Measurements from ENCODE around the gene STUB1. TPM values are rescaled to one million over a fixed set of nuclear protein-coding genes. Genes with fewer than 3 reads are reported as not detected.
"Not testable (repeated sequence)": the region's sequence is repeated elsewhere in the genome, so short reads cannot be mapped to it uniquely, and the experiment has no call there.

STUB1 gene
- total RNA-seq, 1 experiment from 2014 or later: 453 TPM

DNA sequence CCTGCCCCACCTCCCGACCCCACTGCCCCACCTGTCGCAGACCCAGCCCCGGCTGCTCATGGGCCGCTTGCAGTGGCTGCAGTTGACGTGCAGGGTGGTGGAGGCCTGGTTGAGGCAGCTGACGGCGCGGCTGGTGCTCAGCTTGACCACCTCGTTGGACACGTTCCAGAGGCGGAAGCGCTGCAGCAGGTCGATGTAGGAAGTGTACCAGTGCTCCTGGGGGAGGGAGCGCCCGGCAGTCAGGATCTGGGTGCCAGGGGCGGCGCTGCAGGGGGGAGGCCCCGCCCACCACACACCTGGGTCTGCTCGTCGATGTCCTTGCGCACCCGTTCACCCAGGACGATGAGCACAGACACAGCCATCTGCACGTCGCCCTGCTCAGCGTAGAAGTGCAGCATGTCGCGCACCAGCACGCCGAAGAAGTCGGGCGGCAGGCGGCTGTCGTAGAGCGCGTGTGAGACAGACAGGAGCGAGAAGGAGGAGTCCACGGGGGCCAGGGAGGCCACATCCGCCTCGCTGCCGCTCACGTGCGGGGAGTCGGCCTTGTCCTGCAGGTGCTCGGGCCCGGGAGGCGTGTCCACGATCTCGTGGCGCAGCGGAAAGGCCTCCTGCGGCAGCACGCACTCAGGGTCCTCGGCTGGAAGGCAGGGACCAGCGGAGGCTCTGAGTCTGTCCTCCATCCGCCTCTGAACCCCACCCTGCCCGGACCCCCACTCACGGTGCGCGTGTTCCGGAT is 4.9 kb downstream of the STUB1 start:
- DNase-seq (ENCODE audit: low read depth): no peak
- in situ Hi-C loops (cut with HindIII; ENCODE audit: low pct_unique_long_range_greater_than_20kb, low sequenced_read_pairs): no loop called here

DNA sequence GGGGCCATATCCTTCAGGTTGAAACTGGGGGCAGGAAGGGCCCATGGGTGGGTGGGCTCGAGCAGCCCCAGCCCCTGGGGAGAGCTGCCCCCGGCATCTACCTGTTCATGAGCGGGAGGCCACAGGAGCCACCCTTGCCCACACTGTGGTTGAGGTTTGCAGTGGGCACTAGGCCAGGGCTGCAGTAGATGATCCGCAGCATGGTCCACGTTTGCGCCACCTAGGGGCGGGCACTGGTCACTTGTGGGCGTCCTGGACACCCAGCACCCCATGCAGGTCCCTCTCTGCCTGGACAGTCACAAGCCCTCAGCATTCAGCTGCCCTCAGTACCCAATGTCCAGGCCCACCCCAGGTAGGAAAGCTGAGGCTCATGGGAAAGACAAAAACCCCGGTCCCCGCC is 5.8 kb downstream of the STUB1 start:
- in situ Hi-C loops (cut with HindIII; ENCODE audit: low pct_unique_long_range_greater_than_20kb, low sequenced_read_pairs): no loop called here
- DNase-seq (ENCODE audit: low read depth): peak; percentile 51

DNA sequence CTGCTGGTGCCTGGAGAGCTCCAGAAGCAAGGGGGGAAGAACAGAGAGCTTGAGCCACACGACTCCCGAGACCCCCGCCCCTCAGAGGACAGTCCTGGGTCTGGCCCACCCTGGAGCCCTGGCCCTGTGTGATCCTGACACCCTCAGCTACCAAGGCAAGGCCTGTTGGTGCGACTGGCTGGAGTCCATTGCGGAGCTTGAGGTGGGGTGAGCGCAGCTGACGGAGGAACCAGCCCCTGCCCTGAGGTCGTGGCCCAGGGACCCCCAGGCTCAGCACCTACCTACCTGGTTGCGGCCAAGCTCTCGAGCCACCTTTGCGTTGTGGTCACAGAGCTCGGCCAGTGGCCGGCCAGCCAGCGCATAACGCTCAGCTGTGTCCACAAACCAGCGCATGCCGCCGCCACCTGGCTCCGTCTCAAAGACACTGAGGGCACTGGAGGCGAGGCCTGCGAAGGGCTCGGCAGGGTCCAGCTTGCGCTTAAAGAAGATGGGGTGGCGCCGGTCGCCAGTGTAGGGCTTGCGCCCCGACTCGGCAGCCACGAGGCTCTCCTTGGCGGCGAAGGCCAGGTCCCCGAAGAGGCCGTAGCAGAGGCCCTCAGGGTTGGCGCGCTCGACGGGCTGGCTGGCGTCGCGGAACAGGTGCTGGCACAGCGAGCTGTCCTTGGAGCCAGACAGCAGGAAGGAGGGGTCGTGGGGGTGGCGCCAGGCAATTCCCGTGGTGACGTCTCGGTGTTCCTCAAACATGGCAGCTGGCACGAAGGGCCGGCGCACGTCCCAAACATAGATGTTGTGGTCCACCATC is 6.5 kb downstream of the STUB1 start:
- in situ Hi-C loops (cut with HindIII; ENCODE audit: low pct_unique_long_range_greater_than_20kb, low sequenced_read_pairs): no loop called here
- no peak for DNase-seq (ENCODE audit: low read depth)

DNA sequence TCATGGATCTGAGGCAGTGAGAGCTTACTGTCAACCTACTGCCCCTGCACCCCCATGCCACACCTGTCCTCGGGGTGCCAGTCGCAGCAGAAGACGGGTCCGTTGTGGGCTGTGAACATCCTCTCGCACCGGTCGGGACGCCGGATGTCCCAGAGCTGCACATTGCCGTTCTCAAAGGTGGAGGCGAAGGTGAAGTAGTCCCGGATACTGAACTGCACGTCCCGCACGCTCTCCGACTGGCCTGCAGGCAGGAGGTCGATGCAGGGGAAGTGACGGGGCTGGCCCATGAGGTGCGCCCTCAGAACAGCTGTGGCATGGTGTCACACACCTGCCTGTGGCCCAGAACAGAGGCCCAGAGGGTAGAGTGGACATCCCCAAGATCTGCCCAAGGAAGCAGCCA is 7.3 kb downstream of the STUB1 start:
- DNase-seq (ENCODE audit: low read depth): no peak
- in situ Hi-C loops (cut with HindIII; ENCODE audit: low pct_unique_long_range_greater_than_20kb, low sequenced_read_pairs): no loop called here

DNA sequence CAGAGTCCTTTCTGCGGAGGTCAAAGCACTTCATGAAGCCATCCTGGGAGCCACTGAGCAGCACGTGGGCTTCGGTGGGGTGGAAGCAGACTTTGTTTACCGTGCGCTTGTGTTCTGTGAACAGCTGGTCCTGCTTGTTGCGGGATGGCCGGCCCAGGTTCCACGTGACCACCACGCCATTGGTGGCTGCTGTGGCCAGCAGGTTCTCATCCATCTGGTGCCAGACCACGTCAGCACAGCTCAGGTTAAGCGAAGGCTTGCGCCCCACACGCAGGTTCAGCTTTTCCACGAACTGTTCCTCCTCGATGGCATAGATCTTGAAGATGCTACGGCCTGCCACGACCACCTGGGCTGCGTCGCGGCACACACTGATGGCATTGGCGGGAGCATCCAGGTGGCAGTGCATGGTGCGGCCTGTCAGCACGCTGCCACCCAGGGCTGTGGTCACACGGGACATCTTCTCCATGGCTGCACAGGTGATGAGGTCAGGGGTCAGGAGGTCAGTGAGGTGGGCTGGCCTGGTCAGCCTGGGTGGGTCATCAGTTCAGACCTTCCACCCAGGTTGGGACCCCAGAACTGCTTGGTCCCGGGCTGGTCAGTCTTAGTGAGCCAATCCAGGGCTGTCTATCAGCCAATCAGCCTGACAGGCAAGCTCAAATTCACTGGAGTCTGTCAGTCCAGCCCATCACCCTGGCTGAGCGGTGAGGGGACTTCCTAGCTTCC is 9.1 kb downstream of the STUB1 start:
- in situ Hi-C loops (cut with HindIII; ENCODE audit: low pct_unique_long_range_greater_than_20kb, low sequenced_read_pairs): no loop called here
- no peak for DNase-seq (ENCODE audit: low read depth)

DNA sequence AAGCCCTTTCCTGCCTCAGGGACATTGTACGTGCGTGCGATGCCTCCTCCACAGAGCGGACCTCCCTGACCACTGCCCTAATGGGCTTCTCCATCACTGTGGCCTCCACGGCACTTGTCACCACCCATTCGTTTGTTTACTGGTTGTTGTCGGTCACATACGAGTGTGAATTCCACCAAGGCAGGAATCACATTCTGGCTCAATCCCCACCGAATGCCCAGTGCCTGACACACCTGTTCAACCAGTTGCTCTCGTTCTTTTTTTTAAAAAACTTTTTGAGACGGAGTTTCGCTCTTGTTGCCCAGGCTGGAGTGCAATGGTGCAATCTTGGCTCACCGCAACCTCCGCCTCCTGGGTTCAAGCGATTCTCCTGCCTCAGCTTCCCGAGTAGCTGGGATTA is 11.0 kb downstream of the STUB1 start:
- in situ Hi-C loops (cut with HindIII; ENCODE audit: low pct_unique_long_range_greater_than_20kb, low sequenced_read_pairs); DNase-seq (ENCODE audit: low read depth): not testable (repeated sequence)

DNA sequence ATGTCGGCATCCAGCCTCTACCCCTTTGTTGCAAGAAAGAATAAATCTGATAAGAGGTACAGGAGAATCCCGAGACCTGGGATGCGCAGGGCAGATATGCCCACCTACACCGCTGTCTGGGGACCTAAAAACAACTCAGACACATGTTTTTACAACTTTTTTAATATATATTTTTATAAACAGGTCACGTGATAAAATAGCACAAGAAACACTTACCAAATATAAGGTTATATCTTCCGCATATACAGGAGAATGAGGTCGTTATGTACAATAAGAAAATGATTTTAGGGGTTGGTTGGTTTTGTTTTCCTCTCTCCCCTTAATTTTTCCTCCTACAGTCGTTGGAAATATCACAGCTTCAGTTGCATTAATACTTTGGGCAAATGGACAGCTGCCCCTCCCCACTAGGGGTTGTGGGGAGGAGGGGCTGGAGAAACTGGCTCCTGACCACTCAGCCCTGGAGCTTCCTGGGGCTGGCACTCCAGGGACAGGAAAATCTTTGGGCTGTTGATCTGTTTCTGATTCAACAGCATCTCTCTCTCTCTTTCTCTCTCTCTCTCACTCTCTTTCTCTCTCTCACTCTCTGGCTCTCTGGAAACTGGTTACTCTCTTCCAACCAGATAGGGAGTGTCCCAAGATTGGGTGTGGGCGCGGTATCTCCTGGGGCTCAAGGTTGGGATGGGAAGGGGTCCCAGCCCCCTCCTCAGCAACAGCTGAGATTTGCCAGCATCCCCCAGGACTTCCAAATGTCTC is 12.3 kb downstream of the STUB1 start:
- in situ Hi-C loops (cut with HindIII; ENCODE audit: low pct_unique_long_range_greater_than_20kb, low sequenced_read_pairs): no loop called here
- no peak for DNase-seq (ENCODE audit: low read depth)

DNA sequence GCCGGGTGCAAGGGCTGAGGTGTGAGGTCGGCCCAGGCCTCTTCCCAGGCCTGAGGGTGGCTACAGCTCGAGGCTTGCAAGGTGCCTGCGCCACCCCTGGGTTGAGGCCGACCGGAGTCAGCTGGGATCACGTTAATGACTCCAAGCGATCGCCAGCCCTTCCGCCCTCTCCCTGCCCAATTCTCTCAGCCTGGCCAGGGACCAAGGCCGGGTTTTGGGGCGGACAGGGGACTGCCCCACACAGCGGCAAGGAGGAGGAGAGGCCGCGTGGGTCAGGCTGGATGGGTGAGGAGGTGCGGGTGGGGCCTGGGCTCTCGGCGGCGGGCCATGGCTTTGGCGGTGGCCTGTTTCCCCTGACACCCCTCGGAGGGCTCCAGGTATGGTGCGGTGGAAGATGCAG is 13.2 kb downstream of the STUB1 start:
- in situ Hi-C loops (cut with HindIII; ENCODE audit: low pct_unique_long_range_greater_than_20kb, low sequenced_read_pairs): no loop called here
- no peak for DNase-seq (ENCODE audit: low read depth)

DNA sequence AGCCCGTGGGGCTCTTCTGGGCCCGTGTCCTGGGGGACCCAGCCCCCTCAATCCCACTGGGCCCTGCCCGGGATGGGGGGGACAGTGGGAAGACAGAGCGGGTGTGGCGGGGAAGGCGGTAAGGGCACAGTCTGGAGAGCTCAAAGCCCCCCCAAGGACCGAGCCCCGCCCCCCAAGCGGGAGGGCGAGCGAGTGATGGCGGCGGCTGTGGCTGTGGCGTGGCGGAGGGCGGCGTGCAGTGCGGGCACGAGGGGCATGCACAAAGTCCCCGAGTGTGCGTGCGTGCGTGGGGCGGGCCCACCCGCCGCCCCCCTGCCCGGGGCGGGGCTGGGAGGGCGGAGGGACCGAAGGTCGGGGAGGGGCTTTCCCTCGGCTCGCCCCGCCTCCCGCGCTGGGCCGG is 13.6 kb downstream of the STUB1 start:
- in situ Hi-C loops (cut with HindIII; ENCODE audit: low pct_unique_long_range_greater_than_20kb, low sequenced_read_pairs): no loop called here
- DNase-seq (ENCODE audit: low read depth): no peak

DNA sequence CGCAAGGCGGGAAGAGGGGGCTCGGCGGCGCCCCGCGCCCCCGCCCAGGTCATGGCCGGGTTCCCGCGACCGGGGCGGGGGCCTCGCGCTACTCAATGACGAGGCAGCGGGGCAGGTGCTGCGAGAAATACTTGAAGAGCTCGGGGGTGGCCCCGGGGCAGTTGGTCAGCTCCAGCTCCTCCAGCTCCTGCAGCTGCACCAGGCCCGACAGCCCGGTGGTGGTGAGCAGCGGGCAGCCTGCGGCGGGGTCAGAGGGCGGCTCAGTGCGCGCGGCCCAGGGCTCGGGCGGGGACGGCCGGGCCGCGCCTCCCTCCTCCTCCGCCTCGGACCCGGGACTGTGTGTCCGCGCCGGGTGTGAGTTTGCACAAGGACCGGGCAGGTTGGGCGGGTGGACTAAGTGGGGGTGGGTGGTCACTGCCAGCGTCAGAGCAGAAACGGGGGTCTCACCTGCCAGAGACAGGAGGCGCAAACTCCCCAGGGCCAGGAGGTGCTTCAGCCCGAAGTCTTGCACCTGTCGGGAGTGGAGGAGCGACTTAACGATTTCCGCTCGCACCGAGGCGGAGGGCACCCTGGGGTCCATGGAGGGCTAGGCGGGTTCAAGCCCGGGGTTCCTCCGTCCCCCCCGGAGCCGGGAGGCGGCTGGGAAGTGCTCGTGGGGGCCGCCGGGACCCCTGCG is 14.1 kb downstream of the STUB1 start:
- DNase-seq (ENCODE audit: low read depth): no peak
- in situ Hi-C loops (cut with HindIII; ENCODE audit: low pct_unique_long_range_greater_than_20kb, low sequenced_read_pairs): no loop called here

DNA sequence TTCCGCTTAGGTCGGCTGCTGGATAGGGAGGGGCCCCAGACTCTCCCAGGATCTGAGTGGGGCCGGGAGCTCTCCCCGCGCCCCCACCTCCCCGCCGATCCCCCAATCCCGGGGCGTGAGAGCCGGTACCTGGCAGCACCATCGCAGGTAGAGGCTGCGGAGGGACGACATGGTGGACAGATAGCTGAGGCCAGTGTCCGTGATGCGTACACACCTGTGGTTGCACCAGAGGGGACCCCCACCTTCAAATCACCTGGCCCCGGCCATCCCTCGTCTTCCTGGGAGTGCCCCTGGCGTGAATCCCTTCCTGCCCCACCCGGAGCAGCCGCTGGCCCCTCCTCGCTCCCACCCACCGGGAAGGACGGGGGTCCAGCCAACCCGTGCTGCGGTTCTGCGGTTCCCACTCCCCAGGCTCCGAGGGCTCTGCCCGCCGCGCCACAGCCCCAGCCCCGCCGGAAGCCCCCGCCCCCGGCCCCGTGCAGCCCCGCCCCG is 14.7 kb downstream of the STUB1 start:
- in situ Hi-C loops (cut with HindIII; ENCODE audit: low pct_unique_long_range_greater_than_20kb, low sequenced_read_pairs): no loop called here
- no peak for DNase-seq (ENCODE audit: low read depth)

DNA sequence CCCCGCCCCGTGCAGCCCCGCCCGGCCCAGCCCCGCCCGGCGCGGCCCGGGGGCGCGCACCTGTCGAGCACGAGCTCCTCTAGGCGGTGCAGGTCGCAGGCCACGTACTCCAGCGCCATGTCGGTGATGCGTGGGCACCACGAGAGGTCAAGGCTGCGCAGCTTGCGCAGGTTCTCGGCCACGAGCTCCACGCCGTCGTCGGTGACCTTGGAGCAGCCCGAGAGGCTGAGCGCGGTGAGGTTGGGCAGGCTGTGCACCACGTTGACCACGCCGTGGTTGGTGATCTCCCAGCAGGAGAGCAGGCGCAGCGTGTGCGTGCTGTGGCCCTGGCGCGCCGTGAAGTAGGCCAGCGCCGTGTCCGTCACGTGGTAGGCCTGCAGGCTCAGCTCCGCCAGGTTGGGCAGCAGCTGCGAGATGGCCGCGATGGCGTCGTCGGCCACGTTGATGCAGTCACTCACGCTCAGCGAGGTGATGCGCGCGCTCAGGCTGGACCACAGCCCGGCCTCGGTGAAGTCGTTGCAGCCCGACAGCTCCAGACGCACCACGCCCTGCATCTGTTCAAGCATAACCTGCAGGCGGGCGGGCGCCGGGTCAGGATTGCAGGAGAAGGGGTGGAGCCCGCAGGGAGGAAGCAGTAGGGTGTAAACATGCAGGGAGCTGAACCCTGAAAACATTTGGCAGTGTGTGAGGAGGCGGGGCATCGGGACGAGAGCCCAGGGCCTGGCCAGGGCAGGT is 15.3 kb downstream of the STUB1 start:
- in situ Hi-C loops (cut with HindIII; ENCODE audit: low pct_unique_long_range_greater_than_20kb, low sequenced_read_pairs): no loop called here
- peak; percentile 99 for DNase-seq (ENCODE audit: low read depth)

DNA sequence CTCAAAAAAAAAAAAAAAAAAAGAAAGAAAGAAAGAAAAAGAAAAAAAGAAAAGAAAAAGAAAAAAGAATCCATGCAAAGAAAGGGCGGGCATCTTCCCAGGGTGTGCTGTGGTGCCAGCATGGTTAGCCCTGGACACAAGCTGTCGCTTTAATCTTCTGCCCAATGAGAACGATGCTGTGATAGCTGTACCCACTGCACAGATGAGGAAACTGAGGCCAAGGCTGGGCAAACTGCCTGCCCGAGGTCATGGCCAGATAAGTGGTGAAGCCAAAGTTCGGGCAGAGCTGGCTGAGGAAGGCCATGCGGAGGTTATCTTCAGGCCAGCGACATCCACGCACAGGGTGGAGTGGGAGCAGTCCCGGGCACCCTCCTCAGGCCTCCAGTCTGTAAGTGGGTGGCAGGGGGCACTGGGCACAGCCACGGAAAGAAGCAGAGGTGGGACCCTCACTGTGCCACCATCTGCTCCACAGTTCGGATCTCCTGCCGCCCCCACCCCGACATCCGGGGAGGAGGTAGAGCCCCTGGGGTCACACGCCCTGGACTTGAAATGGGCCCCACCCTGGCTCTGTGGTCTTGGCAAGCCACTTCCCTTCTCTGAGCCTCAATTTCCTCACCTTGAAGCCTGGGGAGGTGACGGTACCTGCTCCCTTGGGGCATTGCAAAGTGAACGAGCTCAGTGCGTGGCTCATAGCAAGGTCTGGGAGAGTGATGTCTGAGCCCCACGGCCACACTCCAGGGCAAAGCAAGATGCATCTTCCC is 18.9 kb downstream of the STUB1 start:
- in situ Hi-C loops (cut with HindIII; ENCODE audit: low pct_unique_long_range_greater_than_20kb, low sequenced_read_pairs): no loop called here
- DNase-seq (ENCODE audit: low read depth): no peak

DNA sequence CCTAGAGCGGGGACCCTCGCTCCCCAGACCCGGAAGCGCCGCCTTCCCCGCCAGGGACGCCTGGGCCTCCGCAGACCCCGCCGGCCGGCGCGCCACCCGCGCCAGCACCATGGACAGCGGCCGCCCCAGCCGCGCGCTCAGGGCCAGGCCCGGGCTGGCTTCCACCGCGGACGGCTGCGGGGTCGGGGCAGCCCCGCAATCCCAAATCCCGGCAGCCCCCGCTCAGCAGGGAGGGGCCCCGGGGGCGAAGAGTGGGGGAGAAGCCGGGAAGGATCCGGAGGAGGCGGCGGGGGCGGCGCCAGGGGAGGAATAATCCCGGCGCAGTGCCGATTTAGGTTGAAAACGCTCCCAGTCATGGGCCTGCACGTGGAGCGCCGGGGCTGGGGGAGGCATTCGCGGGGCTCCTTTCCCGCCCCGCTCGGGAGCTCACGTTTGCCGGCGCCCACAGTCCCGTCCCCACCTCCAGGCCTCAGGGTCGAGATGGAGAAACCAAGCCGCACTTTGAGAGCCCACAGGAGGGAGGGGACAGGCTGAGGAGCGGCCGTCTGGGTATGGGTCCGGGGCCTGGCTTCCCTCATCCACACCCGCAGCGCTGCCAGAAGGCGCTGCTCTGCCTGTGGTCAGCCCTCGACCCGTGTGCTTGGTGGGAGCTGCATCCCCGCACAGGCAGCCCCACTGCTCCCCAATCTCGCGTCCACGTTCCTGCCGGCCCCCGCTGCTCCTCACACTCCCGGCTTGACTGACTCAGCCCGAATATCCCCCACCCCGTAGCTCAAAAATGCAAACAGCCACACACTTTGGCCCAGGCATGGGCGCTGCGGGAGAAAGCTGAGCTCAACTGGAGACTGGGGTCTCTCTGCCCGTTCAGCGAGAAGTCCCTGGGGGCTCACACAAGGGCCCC is 20.7 kb downstream of the STUB1 start:
- in situ Hi-C loops (cut with HindIII; ENCODE audit: low pct_unique_long_range_greater_than_20kb, low sequenced_read_pairs): no loop called here
- DNase-seq (ENCODE audit: low read depth): no peak

DNA sequence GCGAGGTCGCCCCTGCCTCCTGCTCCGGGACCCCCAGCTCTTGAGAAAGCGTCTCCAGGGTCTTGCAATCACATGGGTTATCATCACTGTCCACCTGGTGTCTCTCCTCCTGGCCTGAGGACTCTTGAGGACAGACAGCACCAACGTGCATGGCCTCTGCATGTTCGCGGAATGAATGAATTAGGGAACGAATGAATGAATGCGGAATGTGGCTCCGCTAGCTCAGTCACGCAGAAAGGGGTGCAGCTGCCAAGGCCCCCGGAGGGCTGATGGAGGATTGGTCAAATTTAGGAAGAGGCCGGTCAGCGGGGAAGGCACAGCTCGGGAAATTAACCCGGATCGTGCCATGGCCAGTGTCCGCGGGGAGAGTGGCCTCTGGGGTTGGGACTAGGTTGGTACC is 22.1 kb downstream of the STUB1 start:
- in situ Hi-C loops (cut with HindIII; ENCODE audit: low pct_unique_long_range_greater_than_20kb, low sequenced_read_pairs): no loop called here
- DNase-seq (ENCODE audit: low read depth): no peak

DNA sequence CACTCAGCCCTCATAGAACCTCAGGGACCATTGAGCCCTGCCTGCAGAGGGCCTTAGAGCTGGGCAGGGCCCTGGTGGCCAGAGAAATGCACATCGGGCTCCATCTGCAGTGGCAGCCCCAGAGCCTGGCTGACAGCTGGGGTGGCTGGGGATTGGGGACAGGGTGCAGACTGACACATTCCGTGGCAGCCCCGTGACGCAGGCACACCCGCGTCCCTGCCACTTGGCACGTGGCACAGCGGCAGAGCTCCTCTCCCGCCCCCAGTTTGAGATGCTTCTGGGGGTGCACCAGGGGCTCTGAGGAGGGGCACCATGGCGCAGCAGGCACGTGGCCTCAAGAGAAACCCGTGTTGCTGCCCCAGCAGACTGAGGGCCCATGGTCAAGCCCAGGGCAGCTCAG is 23.2 kb downstream of the STUB1 start:
- DNase-seq (ENCODE audit: low read depth): no peak
- in situ Hi-C loops (cut with HindIII; ENCODE audit: low pct_unique_long_range_greater_than_20kb, low sequenced_read_pairs): no loop called here
